ENCODE results near the gene GAS1.

GAS1 gene, protein sequence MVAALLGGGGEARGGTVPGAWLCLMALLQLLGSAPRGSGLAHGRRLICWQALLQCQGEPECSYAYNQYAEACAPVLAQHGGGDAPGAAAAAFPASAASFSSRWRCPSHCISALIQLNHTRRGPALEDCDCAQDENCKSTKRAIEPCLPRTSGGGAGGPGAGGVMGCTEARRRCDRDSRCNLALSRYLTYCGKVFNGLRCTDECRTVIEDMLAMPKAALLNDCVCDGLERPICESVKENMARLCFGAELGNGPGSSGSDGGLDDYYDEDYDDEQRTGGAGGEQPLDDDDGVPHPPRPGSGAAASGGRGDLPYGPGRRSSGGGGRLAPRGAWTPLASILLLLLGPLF

DNA sequence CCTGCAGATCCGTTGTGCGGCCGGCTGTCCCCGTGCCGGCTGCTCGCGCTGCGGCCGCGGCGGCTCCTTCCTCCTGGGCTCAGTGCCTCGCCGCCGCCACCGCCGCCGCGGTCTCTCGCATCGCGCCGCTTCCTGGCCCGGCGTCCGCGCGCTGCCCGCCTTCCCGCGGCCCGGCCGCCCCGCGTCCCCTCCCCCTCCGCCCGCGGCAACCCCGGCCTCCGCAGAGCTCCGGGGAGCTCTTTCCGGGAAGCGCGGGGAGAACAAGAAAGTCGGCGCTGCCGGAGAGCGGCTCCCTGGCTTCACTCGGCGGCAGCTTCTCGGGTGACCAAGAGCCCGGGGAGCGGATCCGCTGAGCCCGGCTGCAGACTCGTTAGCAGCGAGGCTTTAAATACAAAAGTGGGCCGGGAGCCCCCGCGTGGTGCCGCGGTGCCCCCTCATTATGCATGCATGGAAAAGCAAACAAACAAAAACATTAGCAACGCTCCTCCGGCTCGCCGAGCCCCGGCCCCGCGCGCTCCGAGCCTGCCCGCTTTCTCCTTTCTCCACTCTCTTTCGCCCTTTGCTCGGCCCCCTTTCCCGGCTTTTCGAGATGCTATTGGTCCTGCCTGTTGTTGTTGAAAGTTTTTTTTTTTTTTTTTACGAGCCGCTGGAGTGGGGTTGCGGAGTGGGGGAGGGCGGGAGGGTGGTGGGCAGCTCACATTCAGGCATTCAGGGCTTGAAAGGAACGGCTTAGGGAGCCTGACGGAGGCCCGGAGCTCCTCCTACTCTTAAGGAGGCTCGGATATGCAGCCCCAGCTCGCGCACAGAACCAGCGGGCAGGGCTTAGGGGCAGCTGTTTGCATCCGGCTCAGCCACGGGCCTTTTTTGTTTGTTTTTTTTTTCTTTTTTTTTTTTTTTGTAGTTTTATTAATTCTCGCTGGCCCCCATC is at the start of gene GAS1:
GAS1 (minus strand) TSS at position 361 of the 928 bp plus-strand sequence. CDS start 727 bp downstream, outside the sequence.
- DNase-seq (ENCODE audit: extremely low read depth in 1 of 2, low read depth in 1 of 2), result peak; percentile 26 to 56

DNA sequence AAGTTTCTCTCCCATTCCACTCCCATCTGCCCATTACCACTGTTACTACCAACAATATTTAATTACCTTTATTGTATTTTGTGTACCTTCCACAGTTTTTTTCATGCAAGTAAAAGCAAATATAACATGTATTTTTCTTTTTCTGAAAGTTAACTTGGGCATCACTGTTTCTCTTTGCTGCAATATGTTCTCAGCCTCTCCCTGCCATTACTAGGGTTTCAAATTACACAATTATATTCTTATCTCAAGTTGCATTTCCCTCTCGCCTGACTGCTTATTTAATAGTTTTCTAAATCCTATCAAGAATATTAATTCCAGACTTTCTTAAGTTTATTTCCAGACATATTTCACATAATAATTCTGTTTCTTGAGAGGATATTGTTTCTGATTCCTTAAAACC is 46.9 kb upstream of the GAS1 start:
- no peak for DNase-seq (ENCODE audit: extremely low read depth in 1 of 2, low read depth in 1 of 2)

DNA sequence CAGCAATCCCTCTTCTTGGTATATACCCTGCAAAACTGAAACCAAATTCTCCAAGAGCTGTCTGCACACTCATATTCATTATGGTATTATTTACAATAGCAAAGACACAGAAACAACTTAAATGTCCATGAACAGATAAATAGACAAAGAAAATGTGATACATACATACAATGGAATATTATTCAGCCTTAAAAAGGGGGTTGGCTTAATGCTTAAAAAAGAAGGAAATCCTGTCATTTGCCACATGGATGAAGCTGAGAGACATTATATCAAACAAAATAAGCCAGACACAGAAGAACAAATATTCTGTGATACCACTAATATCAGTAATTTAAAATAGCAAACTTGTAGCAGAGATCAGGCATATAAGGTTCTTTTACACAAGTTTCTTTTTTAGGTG is 46.5 kb upstream of the GAS1 start:
- no peak for DNase-seq (ENCODE audit: extremely low read depth in 1 of 2, low read depth in 1 of 2)

DNA sequence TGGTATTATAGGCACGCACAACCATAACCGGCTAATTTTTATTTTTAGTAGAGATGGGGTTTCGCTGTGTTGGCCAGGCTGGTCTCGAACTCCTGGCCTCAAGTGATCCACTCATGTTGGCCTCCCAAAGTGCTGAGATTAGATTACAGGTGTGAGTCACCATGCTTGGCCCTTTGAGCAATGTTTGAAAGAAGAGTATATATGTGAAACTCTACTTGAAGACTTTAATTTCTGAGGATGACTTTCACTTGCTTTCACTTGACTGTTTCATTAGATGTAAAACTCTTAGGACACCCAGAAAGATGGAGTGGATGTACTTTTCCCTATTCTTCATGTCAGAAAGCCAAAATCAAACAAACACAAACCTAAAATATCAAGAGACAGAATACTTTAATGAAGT is 43.8 kb upstream of the GAS1 start:
- DNase-seq (ENCODE audit: extremely low read depth in 1 of 2, low read depth in 1 of 2), result no peak

DNA sequence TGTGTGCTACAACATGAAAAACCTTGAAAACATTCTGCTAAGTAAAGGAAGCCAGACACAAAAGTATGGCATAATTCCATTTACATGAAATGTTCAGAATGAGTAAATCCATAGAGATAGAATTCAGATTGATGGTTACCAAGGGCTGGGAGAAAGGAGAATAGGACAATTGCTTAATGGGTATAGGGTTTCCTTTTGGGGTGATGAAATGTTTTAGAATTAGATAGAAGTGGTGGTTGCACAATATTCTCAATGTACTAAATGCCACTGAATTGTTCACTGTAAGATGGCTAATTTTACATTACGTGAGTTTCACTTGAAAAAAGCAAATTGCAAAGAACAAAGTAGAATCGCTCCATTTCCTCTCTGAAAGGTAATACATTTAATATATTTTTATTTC is 43.0 kb upstream of the GAS1 start:
- no peak for DNase-seq (ENCODE audit: extremely low read depth in 1 of 2, low read depth in 1 of 2)

DNA sequence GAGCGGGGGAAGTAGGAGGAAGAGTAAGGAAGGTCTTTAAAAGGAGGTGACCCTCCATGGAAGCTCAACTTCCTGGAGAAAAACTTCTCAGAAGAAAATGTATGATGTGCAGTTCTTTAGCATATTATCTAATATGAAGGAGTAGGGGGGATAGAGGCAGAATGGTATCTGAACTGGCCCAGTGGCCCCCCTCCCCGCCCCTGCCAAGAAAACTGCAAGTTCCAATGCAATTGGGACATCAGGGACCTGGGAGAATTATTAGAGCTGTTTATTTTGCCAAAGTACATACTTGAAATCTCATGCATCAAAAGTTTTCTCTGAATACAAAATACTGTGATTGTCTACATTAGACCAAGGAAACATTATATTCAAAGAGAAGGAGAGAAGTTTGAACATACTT is 40.6 kb upstream of the GAS1 start:
- no peak for DNase-seq (ENCODE audit: extremely low read depth in 1 of 2, low read depth in 1 of 2)

DNA sequence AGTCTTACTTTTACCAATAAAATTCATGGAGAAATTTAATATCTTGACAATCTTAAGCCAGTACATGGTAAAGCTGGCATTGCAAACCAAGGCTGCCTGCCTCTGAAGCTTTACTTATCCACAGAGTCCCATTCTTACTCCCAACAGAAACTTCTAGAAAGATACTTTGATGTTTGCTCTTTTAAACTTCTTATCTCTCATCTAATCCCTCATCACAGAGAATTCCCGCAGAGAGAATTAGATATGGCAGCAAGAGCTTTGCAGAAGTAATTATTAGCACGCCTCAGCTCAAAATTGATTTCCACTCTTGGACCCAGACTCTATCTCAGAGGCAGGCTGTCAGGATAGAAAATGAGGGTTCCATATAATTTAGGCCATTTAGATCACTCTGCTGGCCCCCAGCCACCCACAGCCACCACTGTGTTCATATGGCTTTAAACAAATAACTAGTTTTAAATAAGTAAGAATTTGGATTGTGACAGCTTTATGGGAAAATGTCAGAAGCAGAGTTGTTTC is 37.9 kb upstream of the GAS1 start:
- DNase-seq (ENCODE audit: extremely low read depth in 1 of 2, low read depth in 1 of 2), result no peak

DNA sequence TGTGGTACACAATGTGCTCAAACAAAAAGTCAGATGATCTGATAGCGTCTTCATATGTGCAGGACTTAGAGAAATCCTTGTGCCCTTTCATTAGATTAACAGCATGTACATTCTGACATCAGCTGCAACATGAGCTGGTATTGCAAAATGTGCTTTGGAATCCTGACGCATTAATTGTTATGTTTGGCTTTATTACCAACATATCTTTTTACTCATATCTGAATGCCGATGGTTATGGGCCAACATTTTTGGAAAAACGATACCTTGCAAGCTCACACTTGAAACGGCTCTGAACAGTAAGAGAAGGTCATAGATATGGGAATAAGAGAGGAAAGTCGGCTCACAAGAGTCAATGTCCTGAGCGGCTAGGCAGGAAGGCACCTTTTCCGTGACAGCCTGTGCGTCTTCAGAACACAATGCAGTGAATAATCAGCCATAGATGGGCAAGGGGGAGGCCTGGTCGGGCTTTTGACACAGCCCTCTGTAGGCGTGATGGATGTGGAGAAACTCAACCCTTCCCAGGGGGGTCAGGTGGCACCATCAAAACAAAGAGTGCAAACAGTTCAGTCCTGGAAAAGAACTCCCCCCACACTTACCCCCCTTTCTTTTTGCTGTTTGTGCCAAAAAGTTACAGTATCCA is 36.4 kb upstream of the GAS1 start:
- DNase-seq (ENCODE audit: extremely low read depth in 1 of 2, low read depth in 1 of 2), result no peak

DNA sequence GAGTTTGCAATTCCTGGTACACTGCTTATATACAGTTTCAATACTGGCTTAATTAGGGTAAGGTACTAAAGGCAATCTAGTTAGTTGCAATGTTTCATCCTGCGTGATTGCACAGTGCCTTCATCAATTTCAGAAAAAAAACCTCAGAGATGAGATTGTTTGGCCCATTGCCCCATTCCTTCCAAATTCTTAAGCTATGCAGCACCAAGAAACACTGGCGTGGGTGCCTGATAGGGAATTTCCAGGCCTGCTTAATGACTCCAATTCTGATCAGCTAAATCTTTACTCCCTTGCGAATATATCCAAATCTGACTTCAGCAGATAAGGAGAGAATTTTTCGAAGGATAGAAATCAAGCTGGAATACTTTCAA is 35.9 kb upstream of the GAS1 start:
- no peak for DNase-seq (ENCODE audit: extremely low read depth in 1 of 2, low read depth in 1 of 2)

DNA sequence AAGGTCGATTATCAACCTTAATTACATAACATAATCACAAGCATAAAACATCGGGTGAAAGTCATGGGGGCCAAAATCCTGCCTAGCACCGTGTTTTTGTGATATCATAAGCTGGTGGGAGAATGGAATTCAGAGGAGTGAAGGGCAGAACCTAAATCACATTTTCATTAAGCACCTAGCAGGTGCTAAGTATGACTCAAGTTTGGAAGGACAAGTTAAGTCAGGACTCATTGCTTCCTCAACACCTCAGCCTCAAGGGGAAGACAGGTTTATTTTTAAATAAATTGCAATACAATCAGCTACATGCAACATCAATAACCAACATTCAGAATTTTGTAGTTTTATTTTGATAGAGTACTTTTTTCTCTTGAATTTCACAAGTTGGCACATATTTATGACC is 33.5 kb upstream of the GAS1 start:
- DNase-seq (ENCODE audit: extremely low read depth in 1 of 2, low read depth in 1 of 2), result no peak

DNA sequence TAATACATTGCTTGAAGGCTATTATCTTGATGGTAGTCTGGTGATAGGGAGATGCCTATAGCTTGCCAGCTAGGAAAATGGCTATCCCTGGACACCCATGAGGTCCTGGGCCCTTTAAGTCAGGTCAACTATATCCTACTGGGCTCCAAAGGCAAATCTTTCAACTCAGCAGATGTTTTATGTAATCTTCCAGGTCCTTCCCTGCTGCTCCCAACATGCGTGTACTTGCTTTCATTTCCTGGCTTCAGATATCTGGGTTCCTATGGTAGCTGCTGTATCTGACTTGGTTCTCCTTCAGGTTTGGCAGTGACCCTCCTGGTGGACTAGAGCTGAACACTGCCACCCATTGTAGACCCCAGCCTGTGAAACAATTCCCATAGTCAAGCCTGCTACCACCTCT is 32.4 kb upstream of the GAS1 start:
- DNase-seq (ENCODE audit: extremely low read depth in 1 of 2, low read depth in 1 of 2), result no peak

DNA sequence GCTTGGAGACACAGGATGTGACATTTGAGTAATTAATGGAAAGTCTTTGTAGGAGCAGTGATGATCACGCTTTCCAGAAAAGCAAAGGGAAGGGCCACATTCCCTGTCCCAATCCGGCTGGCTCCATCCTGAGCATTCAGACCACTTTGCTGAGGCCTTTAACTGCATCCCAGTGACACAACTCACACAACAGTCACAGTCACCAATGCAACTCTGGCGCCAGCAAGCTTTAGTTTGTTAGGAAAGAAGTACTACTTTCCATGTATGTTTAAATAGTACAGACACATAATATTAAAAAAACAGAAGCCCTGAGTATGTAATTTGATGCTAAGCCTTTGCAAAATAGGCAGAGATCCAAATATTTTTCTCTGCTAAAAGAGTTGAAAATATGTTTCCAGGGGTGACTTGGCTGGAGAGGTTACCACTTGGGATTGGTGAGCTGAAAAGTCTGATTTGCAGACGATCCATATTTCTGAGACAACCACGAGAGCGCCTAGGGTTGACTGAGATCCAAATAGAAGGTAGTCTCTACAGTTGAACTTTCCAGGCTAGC is 31.7 kb upstream of the GAS1 start:
- no peak for DNase-seq (ENCODE audit: extremely low read depth in 1 of 2, low read depth in 1 of 2)

DNA sequence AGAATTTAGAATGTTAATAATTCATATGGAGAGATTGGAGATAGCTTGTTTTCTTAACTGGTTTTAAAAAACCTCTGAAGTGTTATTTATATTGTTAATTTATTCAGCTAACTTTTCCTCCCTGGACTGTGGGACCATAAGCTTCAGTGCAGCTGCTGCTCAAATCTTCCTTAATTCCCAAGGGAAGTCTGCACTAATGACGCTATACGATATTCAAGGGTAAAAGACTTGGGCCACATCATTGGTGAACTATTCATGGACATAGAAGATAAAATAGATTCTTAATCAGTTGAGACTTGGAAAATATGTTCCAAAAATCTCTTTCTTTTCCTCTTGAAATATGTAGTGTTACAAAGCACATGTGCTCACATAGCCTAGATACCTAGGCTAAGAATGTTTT is 31.1 kb upstream of the GAS1 start:
- DNase-seq (ENCODE audit: extremely low read depth in 1 of 2, low read depth in 1 of 2), result no peak

DNA sequence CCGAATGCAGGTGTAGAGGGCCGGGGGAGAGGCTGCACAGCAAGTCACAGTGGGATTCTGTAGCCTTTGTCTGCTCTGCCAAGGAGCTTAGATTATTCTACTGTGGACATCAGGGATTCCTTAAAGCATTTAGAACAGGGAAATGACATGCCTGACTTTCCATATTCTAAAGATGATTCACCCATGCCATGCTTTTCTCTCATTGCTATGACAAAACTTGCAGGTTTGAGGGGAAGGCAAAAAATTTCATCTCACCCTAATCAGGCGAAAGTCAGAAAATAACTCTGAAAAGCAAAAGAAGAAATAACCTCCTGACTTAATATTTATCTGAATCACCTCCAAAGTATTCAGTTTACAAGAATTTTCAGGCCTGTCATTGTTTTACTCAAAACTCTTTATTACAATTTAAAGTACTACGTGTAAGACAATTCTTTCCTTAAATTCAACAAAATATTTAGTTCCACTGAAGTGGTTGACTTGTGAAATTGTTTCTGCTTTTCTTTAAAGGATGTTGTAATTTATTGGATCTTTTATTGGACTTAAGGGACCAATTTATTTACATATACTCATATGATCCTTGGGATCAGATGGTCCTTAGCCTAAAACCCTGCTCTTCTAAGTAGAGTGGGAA is 30.0 kb upstream of the GAS1 start:
- DNase-seq (ENCODE audit: extremely low read depth in 1 of 2, low read depth in 1 of 2), result no peak

DNA sequence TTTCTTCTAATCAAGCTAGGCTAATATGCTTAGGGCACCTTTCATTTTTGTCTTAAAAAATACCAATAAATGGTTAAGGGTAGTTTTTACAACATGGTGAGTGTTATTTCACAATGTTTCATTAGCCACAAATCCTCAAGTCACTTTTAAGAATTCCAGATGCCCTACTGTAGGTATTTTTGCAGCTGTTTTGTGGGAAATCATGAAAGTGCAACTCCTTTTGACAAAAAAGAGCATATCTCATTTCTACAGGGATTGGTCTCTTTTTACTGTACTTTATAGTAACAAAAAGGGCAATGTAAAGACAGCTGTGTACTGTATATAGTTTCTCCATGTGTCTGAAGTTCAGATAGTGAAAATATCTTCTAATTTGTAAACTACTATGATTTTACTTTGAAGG is 28.3 kb upstream of the GAS1 start:
- DNase-seq (ENCODE audit: extremely low read depth in 1 of 2, low read depth in 1 of 2), result no peak

DNA sequence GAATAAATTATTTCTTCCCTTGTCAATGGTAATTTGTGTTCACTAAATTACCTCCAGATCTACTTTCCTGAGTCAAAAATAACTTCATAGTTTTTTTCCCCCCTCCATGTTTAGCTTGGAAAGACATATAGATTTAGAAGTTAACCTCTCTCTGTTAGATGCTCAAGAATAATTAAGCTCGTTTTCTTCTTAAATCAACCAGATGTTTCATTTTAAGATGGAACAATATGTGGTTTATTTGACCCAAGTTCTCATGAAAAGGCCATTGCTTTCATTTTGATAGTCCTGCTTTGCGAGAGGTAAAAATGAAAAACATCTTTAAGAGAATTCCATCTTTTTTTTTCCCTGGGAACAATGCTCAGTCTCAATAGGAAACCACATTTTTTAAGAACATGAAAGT is 27.7 kb upstream of the GAS1 start:
- no peak for DNase-seq (ENCODE audit: extremely low read depth in 1 of 2, low read depth in 1 of 2)

DNA sequence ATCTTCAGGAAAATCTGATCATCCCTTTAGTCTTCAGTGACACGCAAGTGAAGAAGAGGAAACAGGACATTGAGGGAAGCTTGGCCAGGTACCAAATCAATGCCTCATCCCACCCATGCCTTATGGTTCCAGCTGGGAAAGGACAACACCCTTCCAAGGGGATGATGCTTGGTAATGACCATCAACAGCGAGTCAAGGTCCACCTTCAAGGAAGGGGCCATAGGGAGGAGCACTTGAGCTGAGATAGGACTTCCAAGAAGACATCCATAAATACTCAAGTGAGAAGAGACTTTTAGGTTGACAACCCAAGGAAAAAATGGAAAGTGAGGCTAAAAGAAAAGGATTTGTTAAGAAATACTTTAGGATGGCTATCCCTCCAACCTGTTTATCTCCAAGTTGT is 27.1 kb upstream of the GAS1 start:
- no peak for DNase-seq (ENCODE audit: extremely low read depth in 1 of 2, low read depth in 1 of 2)

DNA sequence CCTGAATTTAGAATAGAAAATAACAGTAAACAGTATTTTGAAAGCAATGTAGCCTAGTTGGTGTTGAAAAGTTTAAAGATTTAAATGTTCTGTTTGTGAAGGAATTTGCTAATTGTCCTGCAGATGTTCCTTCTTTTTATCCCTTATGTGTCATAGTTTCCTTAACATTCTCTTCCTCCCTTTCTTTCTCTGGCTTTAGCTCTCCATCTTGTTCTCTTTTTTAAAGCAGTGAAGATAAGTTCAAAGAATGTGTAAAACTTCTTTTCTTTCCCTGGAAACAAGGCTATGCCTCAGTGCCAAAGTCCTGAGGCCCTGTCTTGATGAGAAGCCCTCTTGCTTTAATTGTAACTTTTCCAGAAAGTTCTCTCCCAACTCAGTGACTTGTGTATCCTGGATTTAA is 24.4 kb upstream of the GAS1 start:
- no peak for DNase-seq (ENCODE audit: extremely low read depth in 1 of 2, low read depth in 1 of 2)

DNA sequence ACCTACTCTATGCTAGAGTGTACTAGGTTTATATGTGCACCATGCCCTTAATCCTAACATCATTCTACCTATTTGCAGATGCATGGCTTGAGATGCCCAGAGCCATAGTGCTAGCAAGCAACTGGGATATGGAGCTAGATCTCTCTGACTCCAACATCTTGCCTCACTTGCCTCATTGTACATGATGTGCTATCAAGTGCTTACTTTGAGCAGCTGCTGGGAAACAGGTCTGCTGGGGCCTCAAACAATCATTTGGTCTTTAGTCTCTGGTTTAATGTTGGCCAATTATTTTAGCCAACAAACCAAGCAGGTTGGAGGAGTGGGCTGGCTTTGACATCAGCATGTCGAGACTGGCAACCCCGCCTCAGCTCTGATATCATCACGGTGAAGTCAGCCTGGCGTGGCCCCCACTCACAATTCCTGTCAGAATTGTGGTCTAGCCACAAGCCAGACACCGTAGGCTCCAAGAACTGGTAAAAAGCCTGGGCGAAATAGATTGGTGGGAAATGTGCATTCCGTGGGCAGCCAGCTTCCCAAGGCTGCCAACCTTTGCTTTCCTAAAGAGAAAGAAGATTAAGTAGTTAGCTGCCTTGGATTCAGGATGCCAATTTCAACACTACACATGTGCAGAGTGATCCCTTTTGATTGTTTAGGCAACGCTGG is 21.1 kb upstream of the GAS1 start:
- DNase-seq (ENCODE audit: extremely low read depth in 1 of 2, low read depth in 1 of 2), result no peak

DNA sequence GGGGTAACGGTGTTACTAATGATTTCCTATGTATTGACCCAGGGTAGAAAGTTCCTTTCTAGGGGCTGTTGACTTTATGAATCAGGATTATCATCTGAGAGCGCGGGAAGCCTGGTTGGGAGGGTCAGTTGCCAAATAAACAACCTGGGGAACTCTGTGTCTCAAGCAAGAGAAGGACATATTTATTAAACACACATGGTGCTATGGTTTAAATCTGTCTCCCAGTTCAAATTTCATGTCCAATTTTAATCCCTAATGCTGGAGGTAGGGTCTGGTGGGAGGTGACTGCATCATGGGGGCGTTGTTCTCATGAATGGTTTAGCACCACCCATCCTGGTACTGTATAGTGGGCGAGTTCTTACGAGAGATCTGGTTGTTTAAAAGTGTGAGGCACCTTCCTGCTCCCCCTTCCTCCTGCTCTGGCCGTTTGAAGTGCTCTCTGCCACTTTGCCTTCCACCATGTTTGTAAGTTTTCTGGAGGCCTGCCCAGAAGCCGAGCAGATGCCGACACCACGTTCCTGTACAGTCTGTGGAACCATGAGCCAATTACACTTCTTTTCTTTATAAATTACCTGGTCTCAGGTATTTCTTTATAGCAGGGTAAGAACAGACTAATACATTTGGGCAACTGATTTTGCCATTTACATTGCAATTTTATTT is 19.7 kb upstream of the GAS1 start:
- no peak for DNase-seq (ENCODE audit: extremely low read depth in 1 of 2, low read depth in 1 of 2)
